Activated CD4-positive, alpha-beta T cell treated with anti-CD3 and anti-CD28 coated beads for 4 hours (primary cell): ENCODE results near the gene PTGR2.
"Not testable (repeated sequence)": the region's sequence is repeated elsewhere in the genome, so short reads cannot be mapped to it uniquely, and the experiment has no call there.

Source experiments
- DNase-seq, 2 donors: peaks; one replicate each; pipeline ENCODE4 v3.0.0-alpha.2; 2020

Gene PTGR2

GRCh38 chr14:73833530-73834260 lies 17.9 kb upstream of the PTGR2 start:
- no peak for DNase-seq

GRCh38 chr14:73834261-73834625 lies 17.4 kb upstream of the PTGR2 start:
- no peak for DNase-seq

GRCh38 chr14:73838293-73839034 lies 13.2 kb upstream of the PTGR2 start:
- not testable (repeated sequence) for DNase-seq

- no peak for DNase-seq
Measured at GRCh38 chr14:73842201-73842600, 9.4 kb upstream of the PTGR2 start.

- no peak for DNase-seq
Measured at GRCh38 chr14:73842851-73843250, 8.8 kb upstream of the PTGR2 start.

GRCh38 chr14:73843296-73843695 lies 8.3 kb upstream of the PTGR2 start:
- no peak for DNase-seq

- no peak for DNase-seq
Measured at GRCh38 chr14:73846947-73847346, 4.7 kb upstream of the PTGR2 start.

GRCh38 chr14:73851000-73851399 lies 631 bp upstream of the PTGR2 start:
- no peak for DNase-seq

GRCh38 chr14:73859145-73859544 lies 7.5 kb downstream of the PTGR2 start:
- no peak for DNase-seq

GRCh38 chr14:73861073-73861472 lies 9.4 kb downstream of the PTGR2 start:
- no peak for DNase-seq

- no peak for DNase-seq
Measured at GRCh38 chr14:73862480-73862879, 10.8 kb downstream of the PTGR2 start.

- DNase-seq: no peak
Measured at GRCh38 chr14:73863209-73863608, 11.6 kb downstream of the PTGR2 start.

- DNase-seq: no peak
Measured at GRCh38 chr14:73865534-73866113, 14.0 kb downstream of the PTGR2 start.

- DNase-seq: not testable (repeated sequence)
Measured at GRCh38 chr14:73869754-73870153, 18.1 kb downstream of the PTGR2 start.

- DNase-seq: no peak
Measured at GRCh38 chr14:73870525-73871235, 19.0 kb downstream of the PTGR2 start.

- DNase-seq: no peak
Measured at GRCh38 chr14:73873660-73874059, 22.0 kb downstream of the PTGR2 start.

- no peak for DNase-seq
Measured at GRCh38 chr14:73877790-73878189, 26.2 kb downstream of the PTGR2 start.

- DNase-seq: no peak
Measured at GRCh38 chr14:73878436-73878835, 26.8 kb downstream of the PTGR2 start.

GRCh38 chr14:73879027-73879426 lies 27.4 kb downstream of the PTGR2 start:
- no peak for DNase-seq

GRCh38 chr14:73884438-73885190 lies 33.0 kb downstream of the PTGR2 start:
- no peak for DNase-seq

- peak; percentile 87 to 91 for DNase-seq
Measured at GRCh38 chr14:73886449-73887317, 35.1 kb downstream of the PTGR2 start, which contains the start of gene ZNF410. ZNF410 (plus strand) TSS chr14:73886859; CDS start chr14:73892176, 5,317 bp downstream.

GRCh38 chr14:73887318-73887616 lies 35.6 kb downstream of the PTGR2 start:
- DNase-seq: no peak
